Ishikawa (cell line): ENCODE data around the gene DENND5A.

Experiments
- CEBPB ChIP-seq: IDR thresholded peaks from 2 replicates; pipeline ENCODE4 v1.6.1; 2012
- CREB1 ChIP-seq: IDR thresholded peaks from 2 replicates; pipeline ENCODE4 v1.6.1; 2012; ENCODE audit warnings: low read depth
- EGR1 ChIP-seq: IDR thresholded peaks from 2 replicates; pipeline ENCODE4 v1.6.1; 2012
- EP300 ChIP-seq: IDR thresholded peaks from 2 replicates; pipeline ENCODE4 v1.6.1; 2012; ENCODE audit warnings: borderline replicate concordance
- FOXM1 ChIP-seq: IDR thresholded peaks from 2 replicates; pipeline ENCODE4 v1.6.1; 2012; ENCODE audit warnings: low read depth, borderline replicate concordance
- MAX ChIP-seq: IDR thresholded peaks from 2 replicates; pipeline ENCODE4 v1.6.1; 2012
- NFIC ChIP-seq: IDR thresholded peaks from 2 replicates; pipeline ENCODE4 v1.6.1; 2012
- RAD21 ChIP-seq: IDR thresholded peaks from 2 replicates; pipeline ENCODE4 v1.6.1; 2012; ENCODE audit warnings: low read depth
- TAF1 ChIP-seq: IDR thresholded peaks from 2 replicates; pipeline ENCODE4 v1.6.1; 2012; ENCODE audit warnings: low read depth, mild to moderate bottlenecking
- TCF12 ChIP-seq: IDR thresholded peaks from 2 replicates; pipeline ENCODE4 v1.6.1; 2012; ENCODE audit warnings: low read depth
- TEAD4 ChIP-seq: IDR thresholded peaks from 2 replicates; pipeline ENCODE4 v1.6.1; 2012
- USF1 ChIP-seq: IDR thresholded peaks from 2 replicates; pipeline ENCODE4 v1.6.1; 2012
- YY1 ChIP-seq: IDR thresholded peaks from 2 replicates; pipeline ENCODE4 v1.6.1; 2012; ENCODE audit warnings: low read depth
- ZBTB7A ChIP-seq: IDR thresholded peaks from 2 replicates; pipeline ENCODE4 v1.6.1; 2012; ENCODE audit warnings: low read depth
- TF ChIP-seq, protein P1 (sequence below): IDR thresholded peaks from 2 replicates; pipeline ENCODE4 v1.6.1; 2012; ENCODE audit warnings: low read depth, mild to moderate bottlenecking

Gene DENND5A

DNA sequence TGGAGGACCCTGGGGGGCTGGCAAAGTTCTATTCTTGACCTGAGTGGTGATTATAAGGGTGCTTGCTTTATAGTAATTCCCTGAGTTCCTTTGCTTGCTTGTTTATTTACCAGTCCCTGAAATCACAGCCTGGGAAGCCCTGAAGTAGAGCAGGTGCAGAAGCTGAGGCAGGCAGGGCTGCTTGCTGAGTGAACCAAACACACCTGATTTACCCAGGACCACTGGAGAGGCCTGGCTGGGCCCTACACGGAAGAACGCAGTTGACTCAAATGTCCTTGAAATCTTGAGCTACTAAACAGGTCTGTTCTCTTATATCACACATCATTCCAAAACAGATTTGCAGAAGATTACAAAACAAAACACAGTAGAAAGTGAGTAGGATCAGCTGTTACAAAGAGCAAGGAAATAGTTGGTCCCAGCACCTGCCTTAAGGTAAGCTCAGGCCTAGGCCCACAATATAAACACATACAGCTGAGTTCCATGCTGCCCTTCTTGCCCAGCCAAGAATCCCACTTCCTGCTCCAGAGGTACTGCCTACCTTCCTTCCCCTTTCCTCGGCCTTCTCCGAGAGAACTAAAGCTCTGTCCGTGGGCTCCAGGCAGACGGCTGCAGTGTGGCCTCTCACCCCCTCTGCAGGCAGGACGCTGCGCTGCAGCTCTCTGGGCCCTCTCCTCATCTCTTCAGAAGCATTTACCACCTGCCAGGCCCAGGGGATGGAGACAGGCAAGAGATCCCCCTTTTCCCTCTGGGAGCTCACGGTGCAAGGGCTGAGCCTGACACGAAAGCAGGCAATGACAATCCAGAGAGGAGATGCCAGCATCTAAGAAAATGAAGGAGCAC is 127.6 kb downstream of the DENND5A start:
- peak; percentile 86 for TF ChIP-seq RAD21
- no peak for TF ChIP-seq YY1

DNA sequence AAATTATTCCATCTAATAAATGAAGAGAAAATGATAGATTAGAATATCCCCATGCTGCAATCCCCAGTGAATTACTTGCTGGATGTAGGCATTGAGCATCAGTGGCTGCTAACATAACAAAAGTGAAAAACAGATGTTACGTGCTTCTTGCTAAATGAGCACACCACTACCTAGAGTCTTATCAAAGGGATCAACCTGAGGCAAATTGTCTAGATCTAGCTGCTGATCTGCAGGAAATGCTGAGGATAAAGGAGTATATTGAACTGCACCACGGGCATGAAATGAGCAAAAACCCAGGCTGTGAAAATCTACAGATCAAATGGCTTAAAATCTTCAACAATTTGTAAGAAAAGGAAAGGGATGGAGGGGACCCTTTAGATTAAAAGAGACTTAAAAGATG is 128.4 kb downstream of the DENND5A start:
- TF ChIP-seq TCF12 (no peak), ZBTB7A (no peak), CEBPB (no peak), FOXM1 (no peak)

GRCh38 chr11:9133956-9134355 is 131.2 kb downstream of the DENND5A start:
- no peak for TF ChIP-seq YY1
- TF ChIP-seq TCF12: no peak
- no peak for TF ChIP-seq RAD21
- TF ChIP-seq, protein P1, sequence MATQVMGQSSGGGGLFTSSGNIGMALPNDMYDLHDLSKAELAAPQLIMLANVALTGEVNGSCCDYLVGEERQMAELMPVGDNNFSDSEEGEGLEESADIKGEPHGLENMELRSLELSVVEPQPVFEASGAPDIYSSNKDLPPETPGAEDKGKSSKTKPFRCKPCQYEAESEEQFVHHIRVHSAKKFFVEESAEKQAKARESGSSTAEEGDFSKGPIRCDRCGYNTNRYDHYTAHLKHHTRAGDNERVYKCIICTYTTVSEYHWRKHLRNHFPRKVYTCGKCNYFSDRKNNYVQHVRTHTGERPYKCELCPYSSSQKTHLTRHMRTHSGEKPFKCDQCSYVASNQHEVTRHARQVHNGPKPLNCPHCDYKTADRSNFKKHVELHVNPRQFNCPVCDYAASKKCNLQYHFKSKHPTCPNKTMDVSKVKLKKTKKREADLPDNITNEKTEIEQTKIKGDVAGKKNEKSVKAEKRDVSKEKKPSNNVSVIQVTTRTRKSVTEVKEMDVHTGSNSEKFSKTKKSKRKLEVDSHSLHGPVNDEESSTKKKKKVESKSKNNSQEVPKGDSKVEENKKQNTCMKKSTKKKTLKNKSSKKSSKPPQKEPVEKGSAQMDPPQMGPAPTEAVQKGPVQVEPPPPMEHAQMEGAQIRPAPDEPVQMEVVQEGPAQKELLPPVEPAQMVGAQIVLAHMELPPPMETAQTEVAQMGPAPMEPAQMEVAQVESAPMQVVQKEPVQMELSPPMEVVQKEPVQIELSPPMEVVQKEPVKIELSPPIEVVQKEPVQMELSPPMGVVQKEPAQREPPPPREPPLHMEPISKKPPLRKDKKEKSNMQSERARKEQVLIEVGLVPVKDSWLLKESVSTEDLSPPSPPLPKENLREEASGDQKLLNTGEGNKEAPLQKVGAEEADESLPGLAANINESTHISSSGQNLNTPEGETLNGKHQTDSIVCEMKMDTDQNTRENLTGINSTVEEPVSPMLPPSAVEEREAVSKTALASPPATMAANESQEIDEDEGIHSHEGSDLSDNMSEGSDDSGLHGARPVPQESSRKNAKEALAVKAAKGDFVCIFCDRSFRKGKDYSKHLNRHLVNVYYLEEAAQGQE: no peak
- TF ChIP-seq TEAD4: no peak
- no peak for TF ChIP-seq EGR1
- no peak for TF ChIP-seq ZBTB7A

- no peak for TF ChIP-seq EGR1
- TF ChIP-seq FOXM1: no peak
- no peak for TF ChIP-seq RAD21
Observed at GRCh38 chr11:9132203-9132878, 132.8 kb downstream of the DENND5A start.

- TF ChIP-seq CREB1 (no peak), TAF1 (no peak), MAX (no peak), USF1 (no peak), CEBPB (no peak), TCF12 (no peak), EP300 (no peak), FOXM1 (no peak), EGR1 (no peak), ZBTB7A (no peak), RAD21 (no peak), YY1 (no peak), NFIC (no peak), TEAD4 (no peak)
- TF ChIP-seq, protein P1: no peak
Observed at GRCh38 chr11:9130297-9130696, 134.9 kb downstream of the DENND5A start.

- TF ChIP-seq TEAD4 (no peak), YY1 (no peak), EGR1 (no peak), TCF12 (no peak), EP300 (no peak), CEBPB (no peak)
Observed at GRCh38 chr11:9126636-9127035, 138.5 kb downstream of the DENND5A start.

DNA sequence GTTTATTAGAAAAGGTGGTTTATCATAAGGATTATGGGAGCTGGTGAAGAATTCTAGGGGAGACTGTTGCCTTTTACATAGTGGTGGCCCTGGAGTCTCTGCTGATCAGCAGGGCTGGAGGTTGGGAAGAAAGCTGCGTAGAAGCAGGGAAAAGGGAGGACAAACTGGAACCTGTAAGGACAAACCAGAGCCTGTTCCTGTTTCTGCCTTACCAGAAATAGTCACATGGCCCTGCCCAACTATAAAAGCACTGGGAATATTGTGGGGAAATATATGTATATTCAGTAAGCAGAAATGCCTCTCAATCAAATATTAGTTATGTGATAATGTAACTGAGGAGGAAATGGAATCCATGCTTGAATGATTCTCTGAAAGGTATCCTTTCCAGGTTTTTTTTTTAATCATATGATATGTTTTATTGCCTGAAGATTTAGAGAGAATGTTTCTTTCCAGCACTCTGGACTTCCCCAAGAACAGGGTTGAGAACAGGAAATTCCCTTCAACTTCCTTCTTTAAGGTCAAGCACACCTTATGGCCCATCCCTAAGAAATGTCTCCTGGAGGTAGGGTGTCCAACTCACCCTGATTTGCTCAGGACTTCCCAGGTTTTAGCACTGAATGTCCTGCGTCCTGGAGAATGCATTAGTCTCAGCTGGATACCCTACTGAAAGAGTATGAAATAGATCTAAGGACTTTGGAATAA is 139.8 kb downstream of the DENND5A start:
- TF ChIP-seq MAX (no peak), CREB1 (no peak), CEBPB (no peak), YY1 (no peak), RAD21 (no peak), EP300 (no peak), TCF12 (no peak), NFIC (no peak), ZBTB7A (no peak), TAF1 (no peak), USF1 (no peak), TEAD4 (no peak), EGR1 (no peak), FOXM1 (no peak)
- TF ChIP-seq, protein P1: no peak
